ENCODE results near the gene DIP2C.
"Not testable (repeated sequence)": the region's sequence is repeated elsewhere in the genome, so short reads cannot be mapped to it uniquely, and the experiment has no call there.

The DIP2C gene

DNA sequence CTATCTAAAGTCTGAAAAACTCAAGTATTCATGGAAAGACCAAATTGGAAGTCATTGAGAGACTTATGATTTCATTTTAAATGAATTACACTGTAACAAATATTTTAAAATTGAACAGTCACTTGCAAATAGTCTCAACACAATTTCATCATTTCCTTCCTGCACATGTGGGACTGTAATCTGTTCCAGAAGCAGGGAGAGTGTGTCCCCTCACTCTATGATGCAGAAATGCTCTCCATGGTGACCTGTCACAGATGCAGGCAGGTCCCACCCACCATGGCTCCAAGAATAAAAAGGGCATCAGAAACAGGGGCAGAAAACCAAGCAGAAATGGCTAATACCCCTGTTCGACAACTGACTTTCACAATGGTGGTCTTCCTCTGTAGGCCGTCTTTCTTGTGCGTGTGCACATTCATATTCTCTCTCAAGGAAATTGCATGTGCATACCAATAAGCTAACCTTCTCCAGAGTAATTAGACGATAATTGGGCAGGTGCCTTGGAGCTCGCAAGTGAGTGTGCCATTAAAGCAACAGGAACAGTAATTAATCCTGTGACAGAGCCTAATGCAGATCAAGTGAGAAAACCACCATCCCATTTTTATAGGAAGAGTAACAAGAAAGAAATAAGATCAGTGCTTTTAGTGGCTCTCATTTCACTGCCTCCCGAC lies 383.3 kb downstream of the DIP2C start:
- no peak for DNase-seq

- no peak for DNase-seq
Observed at GRCh38 chr10:305034-305433, 384.4 kb downstream of the DIP2C start.

DNA sequence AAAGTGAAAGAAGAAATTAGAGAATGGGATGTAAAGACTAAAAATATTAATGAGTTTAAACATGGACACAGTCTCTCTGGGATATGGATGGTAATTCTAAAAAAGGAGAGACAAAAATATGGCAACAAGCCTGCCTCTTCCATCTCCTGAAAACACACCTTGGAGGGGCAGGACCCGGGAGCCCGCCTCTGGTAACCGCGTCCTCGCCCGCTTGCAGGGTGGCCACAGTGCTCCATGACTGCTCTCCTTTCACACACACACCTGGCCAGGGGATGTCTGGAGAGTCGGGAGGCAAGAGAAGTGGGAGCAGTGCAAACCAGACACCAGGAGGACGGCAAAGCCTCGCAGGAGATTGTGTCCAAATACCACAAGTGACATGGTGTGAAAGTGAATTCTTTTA lies 387.9 kb downstream of the DIP2C start:
- no peak for DNase-seq

DNA sequence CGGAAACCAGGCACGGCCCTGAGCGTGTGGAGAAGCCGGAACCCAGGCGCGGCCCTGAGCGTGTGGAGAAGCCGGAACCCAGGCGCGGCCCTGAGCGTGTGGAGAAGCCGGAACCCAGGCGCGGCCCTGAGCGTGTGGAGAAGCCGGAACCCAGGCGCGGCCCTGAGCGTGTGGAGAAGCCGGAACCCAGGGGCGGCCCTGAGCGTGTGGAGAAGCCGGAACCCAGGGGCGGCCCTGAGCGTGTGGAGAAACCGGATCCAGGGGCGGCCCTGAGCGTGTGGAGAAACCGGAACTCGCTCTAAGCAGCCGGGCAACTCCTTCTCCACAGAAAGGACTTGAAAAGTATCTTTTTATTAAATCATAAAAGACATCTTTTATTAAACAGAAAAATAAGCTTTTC lies 388.9 kb downstream of the DIP2C start:
- not testable (repeated sequence) for DNase-seq

DNA sequence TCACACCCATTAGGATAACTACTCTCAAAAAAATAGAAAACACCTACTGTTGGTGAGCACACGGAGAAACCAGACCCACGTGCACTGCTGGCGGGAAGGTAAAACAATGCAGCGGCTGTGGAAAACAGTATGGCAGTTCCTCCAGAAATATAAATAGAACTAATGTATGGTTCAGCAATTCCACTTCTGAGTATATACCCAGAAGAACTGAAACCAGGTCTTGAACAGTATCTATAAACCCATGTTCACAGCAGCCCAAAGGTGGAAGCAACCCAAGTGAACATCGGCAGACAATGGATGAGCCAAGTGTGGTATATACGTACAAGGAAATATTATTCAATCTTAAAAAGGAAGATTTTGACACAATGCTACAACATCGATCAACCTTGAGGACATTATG lies 389.5 kb downstream of the DIP2C start:
- no peak for DNase-seq

DNA sequence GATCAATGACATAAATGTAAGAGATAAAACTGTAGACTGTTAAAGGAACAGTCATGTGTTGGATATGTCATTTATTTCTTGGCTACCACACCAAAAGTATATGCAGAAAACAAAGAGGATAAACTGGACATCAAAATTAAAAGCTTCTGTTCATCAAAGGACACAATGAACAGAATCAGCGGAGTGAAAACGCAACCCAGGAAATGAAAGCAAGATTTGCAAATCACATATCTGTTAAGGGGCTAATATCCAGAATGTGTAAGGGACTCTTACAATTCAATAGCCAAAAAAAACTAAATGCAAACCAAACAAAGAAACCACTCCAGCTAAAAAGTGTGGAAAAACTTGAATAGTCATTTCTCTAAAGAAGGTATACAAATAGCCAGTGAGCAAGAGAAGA lies 390.0 kb downstream of the DIP2C start:
- no peak for DNase-seq

DNA sequence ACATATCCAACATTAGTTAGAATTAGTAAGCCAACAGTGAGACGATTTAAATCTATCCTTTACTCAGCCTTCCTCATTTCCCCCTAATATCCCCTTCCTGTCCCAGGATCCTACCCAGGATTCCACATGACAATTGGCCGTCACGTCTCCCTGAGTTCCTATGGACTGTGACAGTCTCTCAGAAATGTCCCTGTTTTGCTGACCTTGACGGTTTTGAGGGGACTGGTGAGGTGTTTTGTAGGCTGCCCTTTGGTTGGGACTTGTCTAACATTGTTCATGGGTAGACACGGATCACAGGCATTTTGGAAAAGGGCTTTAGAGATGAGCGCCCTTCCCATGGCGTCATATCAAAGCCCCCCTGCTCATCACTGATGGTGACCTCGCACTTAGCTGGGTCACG lies 391.4 kb downstream of the DIP2C start:
- no peak for DNase-seq

DNA sequence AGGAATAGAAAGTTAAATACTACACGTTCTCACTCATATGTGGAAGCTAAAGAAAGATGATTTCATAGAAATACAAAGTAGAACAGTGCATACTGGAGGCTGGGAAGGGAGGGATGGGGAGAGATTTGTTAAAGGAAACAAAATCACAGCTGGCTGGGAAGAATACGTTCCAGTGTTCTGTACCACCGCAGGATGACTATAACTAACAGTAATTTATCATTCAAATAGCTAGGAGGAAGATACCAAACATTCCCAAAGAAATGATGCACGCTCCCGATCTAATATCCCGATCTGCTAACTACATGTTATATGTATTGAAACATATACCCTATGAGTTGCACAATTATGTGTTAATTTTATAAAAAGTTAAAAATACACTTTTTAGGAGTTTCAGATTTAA lies 391.9 kb downstream of the DIP2C start:
- no peak for DNase-seq

GRCh38 chr10:293636-294035 lies 395.8 kb downstream of the DIP2C start:
- no peak for DNase-seq

DNA sequence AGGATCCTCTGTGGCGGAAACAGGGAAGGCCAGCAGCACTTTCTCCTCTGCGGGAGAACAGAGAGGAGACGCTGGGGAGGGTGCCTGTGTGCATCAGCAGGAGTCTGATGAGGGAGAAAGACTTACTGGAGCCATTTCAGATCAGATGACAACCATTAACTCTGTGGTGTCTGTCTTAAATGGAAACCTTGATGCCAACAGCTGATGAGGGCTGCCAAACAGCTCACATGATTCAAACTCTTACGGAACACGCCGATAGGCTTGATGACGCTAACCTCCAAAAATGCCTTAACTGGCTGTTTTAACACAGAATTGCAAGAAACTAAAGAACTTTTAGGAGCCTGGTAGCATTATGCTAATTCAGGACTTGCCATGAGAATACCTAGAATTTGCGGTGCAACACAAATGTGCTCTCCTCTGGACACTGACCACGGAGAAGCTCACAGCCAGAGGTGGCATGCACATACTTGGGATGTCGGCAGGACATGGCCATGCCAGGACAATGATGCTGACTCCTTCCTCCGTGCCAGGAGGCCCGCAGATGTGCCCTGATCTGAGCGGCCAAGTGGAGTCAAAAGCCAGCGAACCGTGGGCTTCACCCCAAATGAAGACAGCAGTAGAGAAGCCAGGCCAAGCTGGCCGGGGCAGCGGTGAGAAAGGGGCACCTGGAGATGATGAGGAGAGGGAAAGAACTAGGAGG lies 399.3 kb downstream of the DIP2C start:
- DNase-seq: no peak

GRCh38 chr10:289581-289980 lies 399.9 kb downstream of the DIP2C start:
- no peak for DNase-seq

- no peak for DNase-seq
Observed at GRCh38 chr10:288316-289200, 400.9 kb downstream of the DIP2C start.

GRCh38 chr10:287814-288213 lies 401.7 kb downstream of the DIP2C start:
- DNase-seq: no peak

GRCh38 chr10:287026-287709 lies 402.3 kb downstream of the DIP2C start:
- no peak for DNase-seq

GRCh38 chr10:285216-285615 lies 404.3 kb downstream of the DIP2C start:
- no peak for DNase-seq

DNA sequence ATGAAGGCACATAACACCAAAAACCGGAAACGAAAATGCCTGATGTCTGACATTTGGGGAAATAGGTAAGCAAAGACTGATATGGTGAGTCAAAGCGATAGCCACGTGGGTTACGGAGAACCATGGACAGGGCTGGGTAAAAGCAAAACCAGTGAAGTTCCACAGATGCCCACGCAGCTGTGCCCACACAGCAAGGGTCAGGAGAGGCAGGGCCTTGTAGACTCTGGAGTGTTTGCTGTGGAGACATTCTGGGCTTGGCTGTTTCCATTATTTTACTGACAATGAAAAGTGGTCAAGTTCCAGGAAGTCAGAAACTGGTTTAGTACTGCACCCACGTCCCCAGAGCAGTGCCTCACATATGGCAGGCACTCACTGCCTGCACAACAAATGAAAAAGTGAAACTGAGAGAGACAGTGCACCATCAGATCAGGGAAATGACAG lies 405.5 kb downstream of the DIP2C start:
- DNase-seq: no peak

- no peak for DNase-seq
Observed at GRCh38 chr10:283140-283479, 406.4 kb downstream of the DIP2C start.

- DNase-seq: no peak
Observed at GRCh38 chr10:282294-283139, 407.0 kb downstream of the DIP2C start.

DNA sequence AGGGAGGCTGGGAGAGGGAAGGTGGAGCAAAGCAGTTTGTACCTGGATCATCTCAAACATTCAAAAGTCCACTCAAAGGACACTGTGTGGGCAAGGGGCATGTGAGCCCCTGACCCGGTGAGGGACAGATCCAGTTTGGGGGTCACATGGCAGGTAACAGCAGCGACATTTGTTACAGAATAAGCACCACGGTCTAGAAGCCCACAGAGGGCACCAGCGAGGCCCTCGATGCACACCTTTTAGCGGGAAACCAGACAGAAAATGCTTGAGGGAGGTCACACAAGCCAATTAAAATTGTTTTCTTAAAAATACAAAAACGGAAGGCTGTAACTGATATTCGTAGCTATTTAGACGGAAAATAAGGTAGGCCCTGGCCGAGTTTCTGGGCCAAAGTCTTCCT lies 409.8 kb downstream of the DIP2C start:
- no peak for DNase-seq

GRCh38 chr10:279232-279631 lies 410.2 kb downstream of the DIP2C start:
- no peak for DNase-seq

DNA sequence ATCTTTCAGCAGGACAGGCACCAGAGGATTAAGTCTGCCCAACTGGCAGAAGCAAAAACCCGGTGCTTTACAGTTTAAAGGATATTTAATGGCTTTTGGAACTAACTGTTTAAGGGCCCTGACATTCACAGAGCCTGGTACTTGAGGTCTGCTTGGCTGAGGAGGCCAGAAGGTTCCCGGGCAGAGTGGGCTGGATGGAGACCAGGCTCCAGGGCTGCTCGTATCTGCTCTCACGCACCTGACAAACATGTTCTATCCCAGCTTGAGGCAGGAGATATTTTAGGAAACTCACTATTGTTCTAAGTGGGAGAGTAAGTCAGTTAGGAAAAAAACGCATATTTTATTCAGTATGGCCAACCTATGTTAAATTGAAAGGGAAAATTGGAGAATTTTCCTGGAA lies 410.8 kb downstream of the DIP2C start:
- DNase-seq: no peak

DNA sequence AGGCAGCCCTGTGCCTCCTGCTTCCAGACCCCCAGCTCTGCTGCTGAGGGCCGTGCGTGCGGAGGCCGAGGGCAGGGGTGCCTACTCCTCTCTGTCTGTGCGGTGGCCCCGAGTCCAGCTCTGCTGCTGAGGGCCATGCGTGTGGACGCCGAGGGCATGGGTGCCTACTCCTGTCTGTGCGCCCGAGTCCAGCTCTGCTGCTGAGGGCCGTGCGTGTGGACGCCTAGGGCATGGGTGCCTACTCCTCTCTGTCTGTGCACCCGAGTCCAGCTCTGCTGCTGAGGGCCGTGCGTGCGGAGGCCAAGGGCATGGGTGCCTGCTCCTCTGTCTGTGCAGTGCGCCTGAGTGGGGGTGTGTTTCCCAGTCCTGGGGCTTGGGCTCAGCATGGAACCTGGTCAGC lies 411.5 kb downstream of the DIP2C start:
- no peak for DNase-seq
